ENCODE results near the gene EEF1G. TPM values are rescaled to one million over a fixed set of nuclear protein-coding genes. Genes with fewer than 3 reads are reported as not detected.

EEF1G gene
- total and polyA plus RNA-seq, 2 of the 13 experiments (the other 11 are each of a cell fraction or from before 2014, with no cell fraction given): 1,787 to 2,144 TPM

GRCh38 chr11:62573592-62574362 lies at the start of gene EEF1G (continued):
- TF ChIP-seq ZNF574 (CRISPR knock-in tag; IDR thresholded peaks at IDR 0.05) (peak; percentile 72; the same call in 1 of the 2 replicates), HNF4G (IDR thresholded peaks at IDR 0.05; ENCODE audit: borderline replicate concordance, low read depth, low read length) (peak; percentile 4; the same call in 1 of the 2 replicates), HNF4G (CRISPR knock-in tag; IDR thresholded peaks at IDR 0.05; ENCODE audit: borderline replicate concordance, low read depth) (no peak), ZNF207 (IDR thresholded peaks at IDR 0.05; ENCODE audit: borderline replicate concordance) (no peak), YY1 (IDR thresholded peaks at IDR 0.05; ENCODE audit: insufficient read depth, insufficient replicate concordance, low read depth, low read length) (peak; percentile 92), ZNF329 (CRISPR knock-in tag; IDR thresholded peaks at IDR 0.05; ENCODE audit: low read depth) (no peak), ERF (CRISPR knock-in tag; IDR thresholded peaks at IDR 0.05) (peak; percentile 39; the same call in 1 of the 2 replicates), CENPT (CRISPR knock-in tag; IDR thresholded peaks at IDR 0.05; ENCODE audit: low read depth) (no peak), ZNF788 (CRISPR knock-in tag; IDR thresholded peaks at IDR 0.05; ENCODE audit: borderline replicate concordance) (peak; percentile 77; the same call in 1 of the 2 replicates), IRX3 (CRISPR knock-in tag; IDR thresholded peaks at IDR 0.05; ENCODE audit: borderline replicate concordance, low read depth) (no peak), KDM5B (CRISPR knock-in tag; IDR thresholded peaks at IDR 0.05; ENCODE audit: borderline replicate concordance) (peak; percentile 71; the same call in 1 of the 2 replicates), SOX6 (IDR thresholded peaks at IDR 0.05) (no peak), SOX6 (CRISPR knock-in tag; IDR thresholded peaks at IDR 0.05) (peak; percentile 35; the same call in 1 of the 2 replicates), TSC22D2 (CRISPR knock-in tag; IDR thresholded peaks at IDR 0.05; ENCODE audit: borderline replicate concordance) (no peak), RFX1 (IDR thresholded peaks at IDR 0.05) (peak; percentile 26; the same call in 1 of the 2 replicates), ZNF639 (CRISPR knock-in tag; conservative IDR thresholded peaks at IDR 0.05) (0 out of 2 replicates have a peak, but pooled peaks have one; percentile 31), NRL (CRISPR knock-in tag; IDR thresholded peaks at IDR 0.05; ENCODE audit: borderline replicate concordance) (peak; percentile 92; the same call in 1 of the 2 replicates), RXRA (CRISPR knock-in tag; IDR thresholded peaks at IDR 0.05) (0 out of 2 replicates have a peak, but pooled peaks have one; percentile 35), CSRNP1 (CRISPR knock-in tag; IDR thresholded peaks at IDR 0.05) (peak; percentile 34; the same call in 1 of the 2 replicates), RBFOX2 (IDR thresholded peaks at IDR 0.05; ENCODE audit: low read depth, low read length) (peak; percentile 75), HDAC2 (CRISPR knock-in tag; IDR thresholded peaks at IDR 0.05) (0 out of 2 replicates have a peak, but pooled peaks have one; percentile 44), SP1 (IDR thresholded peaks at IDR 0.05) (no peak), SP1 (CRISPR knock-in tag; IDR thresholded peaks at IDR 0.05) (peak; percentile 36; the same call in 1 of the 2 replicates)

Data from HepG2 (cell line).